ENCODE measurements around the gene ZNF18. TPM values are rescaled to one million over a fixed set of nuclear protein-coding genes. Genes with fewer than 3 reads are reported as not detected.

Gene ZNF18
- total RNA-seq (1 to 10 TPM; 4.0 to 5.7 (median 4.6) TPM), polyA plus RNA-seq (1 to 10 TPM; 2.6 to 7.5 TPM)
- long read RNA-seq, donor 1, partial matches to known transcripts = 0 of 10 reads
- long read RNA-seq, donor 1, other reads (novel, unspliced or antisense) = 7 of 10 reads
- long read RNA-seq, donor 2, partial matches to known transcripts = 3 of 11 reads
- long read RNA-seq, donor 2, other reads (novel, unspliced or antisense) = 2 of 11 reads
- long read RNA-seq, donor 3, partial matches to known transcripts = 0 of 12 reads
- long read RNA-seq, donor 3, other reads (novel, unspliced or antisense) = 7 of 12 reads

DNA sequence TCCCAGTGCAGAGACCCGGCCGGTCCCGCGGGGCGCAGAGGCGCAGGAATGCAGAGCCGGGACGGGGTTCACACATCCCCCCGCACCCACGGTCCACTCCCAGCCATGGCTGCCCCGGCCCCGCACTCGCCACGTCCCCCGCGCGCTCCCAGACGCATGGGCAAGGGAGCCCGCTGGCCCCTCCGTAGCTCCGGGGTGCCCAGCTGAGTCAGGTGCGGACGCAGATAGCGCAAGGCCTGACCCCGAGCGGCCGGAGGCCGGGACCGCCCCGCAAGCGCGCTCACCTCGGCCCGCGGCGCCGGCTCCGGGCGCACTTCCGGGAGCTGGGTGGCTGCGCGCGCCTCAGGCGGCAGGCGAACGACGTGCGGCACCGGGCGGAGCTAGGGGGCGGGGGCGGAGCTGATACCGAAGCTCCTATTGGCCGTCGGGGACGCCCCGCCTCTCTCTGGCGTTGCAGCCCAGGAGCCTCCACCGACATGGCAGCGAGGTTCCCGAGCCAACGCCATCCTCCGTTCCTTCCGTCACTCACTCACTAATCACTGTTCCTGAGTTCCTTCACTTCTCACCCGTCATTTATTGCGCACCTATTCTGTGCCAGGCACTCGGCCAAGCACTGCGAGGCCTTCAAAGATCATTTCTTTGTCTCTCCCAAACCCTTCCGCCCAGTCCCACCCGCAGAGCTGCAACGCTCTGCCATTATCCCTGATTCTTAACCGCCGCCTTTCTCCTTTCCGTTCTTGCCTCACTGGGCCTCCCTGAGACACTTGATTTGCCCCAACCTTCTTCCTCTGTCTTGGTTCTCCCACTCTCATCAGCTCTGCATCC is at the start of gene ZNF18:
Gene ZNF18, minus strand, starts transcription at position 329 of the 825 bp plus-strand sequence. CDS start 4,646 bp downstream, outside the sequence.
- peak in 3 of 9 donors; percentile 5 to 19 (median 17) for TF ChIP-seq CTCF (IDR thresholded peaks at IDR 0.05)
- no peaks in the 10 kb centered on the region for H3K9me3 ChIP-seq
- no peaks in the 10 kb centered on the region for H3K27me3 ChIP-seq
- DNase-seq (peak; percentile 96 to 98), ATAC-seq (peak; percentile 99 to 100 (median 100))
- peaks cover 0 to 24% (median 11%) of the 10 kb centered on the region in 9 donors for H3K4me1 ChIP-seq
- peaks cover 0 to 9% (median 1%) of the 10 kb centered on the region in 9 donors for H3K36me3 ChIP-seq
- intact Hi-C loops (cut with DNase I) = loop anchor here in 1 of 10 donors (10.0 kb wide), 1 partner anchor 107 kb away; no protein-coding TSS in a partner anchor
- H3K27ac ChIP-seq = peak within 1 kb of the TSS; percentile 44 to 95 (median 90)
- 0 to 1% methylated on average over 65 to 74 of the region's 74 CpGs for WGBS, 2 donors
- peak within 1 kb of the TSS; percentile 72 to 96 (median 81) for H3K4me3 ChIP-seq

GRCh38 chr17:12046786-12047185 is 49.5 kb upstream of the ZNF18 start:
- H3K4me1 ChIP-seq = peaks cover 0 to 64% (median 26%) of the 10 kb centered on the region in 9 donors
- no peaks in the 10 kb centered on the region for H3K36me3 ChIP-seq
- H3K27ac ChIP-seq = no peak overlapping the region
- no peak overlapping the region for H3K4me3 ChIP-seq
- intact Hi-C loops (cut with DNase I) = no loop called here
- H3K27me3 ChIP-seq = no peaks in the 10 kb centered on the region
- ATAC-seq = no peak
- no peak for TF ChIP-seq CTCF (IDR thresholded peaks at IDR 0.05)
- WGBS, 2 donors = 62 to 68% methylated on average over 2 of the region's 2 CpGs
- DNase-seq = no peak
- no peaks in the 10 kb centered on the region for H3K9me3 ChIP-seq

GRCh38 chr17:12043702-12044101 is 46.4 kb upstream of the ZNF18 start:
- no peak overlapping the region for H3K27ac ChIP-seq
- no peak overlapping the region for H3K4me3 ChIP-seq
- intact Hi-C loops (cut with DNase I) = no loop called here
- no peak for DNase-seq
- H3K9me3 ChIP-seq = no peaks in the 10 kb centered on the region
- no peak for TF ChIP-seq CTCF (IDR thresholded peaks at IDR 0.05)
- 98 to 99% methylated on average over 6 of the region's 6 CpGs for WGBS, 2 donors
- no peaks in the 10 kb centered on the region for H3K27me3 ChIP-seq
- H3K36me3 ChIP-seq = no peaks in the 10 kb centered on the region
- peaks cover 0 to 63% (median 32%) of the 10 kb centered on the region in 9 donors for H3K4me1 ChIP-seq
- no peak for ATAC-seq

DNA sequence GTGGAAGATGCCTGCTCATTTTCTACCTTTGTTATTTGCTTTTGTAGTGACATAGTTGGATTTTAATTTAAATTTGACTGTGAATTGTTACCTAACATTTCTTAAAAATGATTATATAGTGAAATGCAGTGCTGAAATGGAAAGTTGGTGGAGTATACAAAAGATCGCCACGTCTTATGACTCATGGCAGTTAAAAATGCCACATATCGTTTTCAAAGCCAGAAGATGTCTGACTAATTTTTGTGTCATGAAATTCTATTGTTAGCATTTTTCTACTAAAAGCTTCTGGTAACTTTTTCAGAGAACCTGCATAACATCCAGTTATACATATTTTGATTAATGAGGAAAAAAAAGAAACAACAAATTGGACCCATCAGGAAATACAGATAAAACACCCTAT is 44.0 kb upstream of the ZNF18 start:
- no peak for DNase-seq
- Histone ChIP-seq H3K4me3 (no peak overlapping the region), H3K4me1 (peaks cover 0 to 64% (median 21%) of the 10 kb centered on the region in 9 donors), H3K9me3 (no peaks in the 10 kb centered on the region), H3K36me3 (no peaks in the 10 kb centered on the region), H3K27me3 (no peaks in the 10 kb centered on the region), H3K27ac (no peak overlapping the region)
- WGBS, 2 donors = 74 to 78% methylated on average over 3 of the region's 3 CpGs
- no peak for ATAC-seq
- intact Hi-C loops (cut with DNase I) = no loop called here
- TF ChIP-seq CTCF (IDR thresholded peaks at IDR 0.05) = no peak
